GM18907 (cell line): Measurements from ENCODE around the gene DOLPP1.
"Not testable (repeated sequence)": the region's sequence is repeated elsewhere in the genome, so short reads cannot be mapped to it uniquely, and the experiment has no call there.

Experiments
- ATAC-seq: cut with Tn5 transposase; IDR thresholded peaks from one replicate; pipeline ENCODE4 v1.9.1; 2021; ENCODE audit warnings: mild to moderate bottlenecking, moderate library complexity; ENCODE audit not compliant: unreplicated experiment

DOLPP1 gene

GRCh38 chr9:129109952-129110739 lies 29.2 kb downstream of the DOLPP1 start:
- ATAC-seq, result peak; percentile 13

- ATAC-seq, result peak; percentile 72
Observed at GRCh38 chr9:129110740-129111527, 30.0 kb downstream of the DOLPP1 start, which contains the start of the genes CRAT and PTPA. TSS of gene CRAT (minus strand) at chr9:129110793. CDS start at chr9:129110509, 284 bp downstream. TSS of gene PTPA (plus strand) at chr9:129111415. CDS start at chr9:129111601, 186 bp downstream.

- ATAC-seq, result peak; percentile 14
Observed at GRCh38 chr9:129111528-129112151, 30.7 kb downstream of the DOLPP1 start.

GRCh38 chr9:129112526-129112925 lies 31.6 kb downstream of the DOLPP1 start:
- ATAC-seq, result not testable (repeated sequence)

GRCh38 chr9:129113645-129114304 lies 32.9 kb downstream of the DOLPP1 start:
- no peak for ATAC-seq

- no peak for ATAC-seq
Observed at GRCh38 chr9:129118799-129119198, 37.9 kb downstream of the DOLPP1 start.

- ATAC-seq, result no peak
Observed at GRCh38 chr9:129121483-129121882, 40.6 kb downstream of the DOLPP1 start.

GRCh38 chr9:129122133-129122532 lies 41.2 kb downstream of the DOLPP1 start:
- ATAC-seq, result no peak

GRCh38 chr9:129122976-129123375 lies 42.1 kb downstream of the DOLPP1 start:
- not testable (repeated sequence) for ATAC-seq

- no peak for ATAC-seq
Observed at GRCh38 chr9:129124506-129125069, 43.7 kb downstream of the DOLPP1 start.

GRCh38 chr9:129125478-129125877 lies 44.6 kb downstream of the DOLPP1 start:
- no peak for ATAC-seq

- ATAC-seq, result no peak
Observed at GRCh38 chr9:129126749-129127618, 46.1 kb downstream of the DOLPP1 start.

- no peak for ATAC-seq
Observed at GRCh38 chr9:129128689-129129088, 47.8 kb downstream of the DOLPP1 start.

- not testable (repeated sequence) for ATAC-seq
Observed at GRCh38 chr9:129130271-129130670, 49.4 kb downstream of the DOLPP1 start.

- ATAC-seq, result no peak
Observed at GRCh38 chr9:129130791-129131190, 49.9 kb downstream of the DOLPP1 start.

- no peak for ATAC-seq
Observed at GRCh38 chr9:129131300-129132145, 50.6 kb downstream of the DOLPP1 start.

- ATAC-seq, result no peak
Observed at GRCh38 chr9:129133082-129133481, 52.2 kb downstream of the DOLPP1 start.

- ATAC-seq, result no peak
Observed at GRCh38 chr9:129135476-129135875, 54.6 kb downstream of the DOLPP1 start.
